B cell (primary cell): ENCODE results near the gene PXDC1. TPM values are rescaled to one million over a fixed set of nuclear protein-coding genes. Genes with fewer than 3 reads are reported as not detected.

Source experiments
- ATAC-seq: fragments of 200-7000 bp; cut with Tn5 transposase; one replicate; pipeline ENCODE4 v1.10.0; 2021; ENCODE audit warnings: low read depth, mild to moderate bottlenecking, moderate number of reproducible peaks, moderate library complexity
- CTCF ChIA-PET: fragments of 350-600 bp; sonication (Branson Sonifier 250); formaldehyde crosslinking; loops from one replicate; lab custom pipeline; 2021; ENCODE audit warnings: antibody characterized with exemption, inconsistent platforms; lab: Charles Lee
- POLR2A ChIA-PET: fragments of 350-600 bp; sonication (Branson Sonifier 250); formaldehyde crosslinking; loops from one replicate; lab custom pipeline; 2021; ENCODE audit warnings: antibody characterized with exemption; lab: Charles Lee
- DNase-seq: peaks from one replicate; pipeline ENCODE4 v3.0.0; 2013
- H2AFZ ChIP-seq: 2 replicates; pipeline ENCODE4 v1.6.1; 2012; ENCODE audit warnings: mild to moderate bottlenecking, low read depth, low read length; ENCODE audit not compliant: insufficient read depth, poor library complexity, severe bottlenecking
- H3K27ac ChIP-seq, 2 donors: 1 replicate in 1 of 2; 2 replicates in 1 of 2; pipeline ENCODE4 v1.5.1; 2012 to 2013; ENCODE audit warnings: low read length in 2 of 2, mild to moderate bottlenecking in 2 of 2, moderate library complexity in 1 of 2
- H3K27me3 ChIP-seq, 4 experiments: fragments of 200-600 bp in 1 of 4; sonication (generic) in 1 of 4; replicated peaks in 1 of 4; 1 replicate in 2 of 4; 2 replicates in 2 of 4; pipeline versions ENCODE4 v1.6.1 to v1.7.0; 2013 to 2016; ENCODE audit warnings: low read length in 3 of 4, mild to moderate bottlenecking in 2 of 4, mixed read lengths in 1 of 4, moderate library complexity in 1 of 4; ENCODE audit not compliant: insufficient read depth in 4 of 4, control insufficient read depth in 3 of 4; ENCODE audit errors: control extremely low read depth in 1 of 4
- H3K36me3 ChIP-seq, 2 experiments: replicated peaks in 1 of 2; 1 replicate in 1 of 2; 2 replicates in 1 of 2; pipeline versions ENCODE4 v1.6.1 to v1.7.1; 2013; ENCODE audit warnings: low read length in 1 of 2; ENCODE audit not compliant: insufficient read depth in 2 of 2, control insufficient read depth in 1 of 2; ENCODE audit errors: control extremely low read depth in 1 of 2, extremely low read depth in 1 of 2
- H3K4me1 ChIP-seq, 2 donors: fragments of 200-600 bp in 1 of 2; sonication (generic) in 1 of 2; 1 replicate in 1 of 2; 2 replicates in 1 of 2; pipeline versions ENCODE4 v1.5.1 to v1.6.1; 2013 to 2017; ENCODE audit warnings: low read length in 2 of 2; ENCODE audit not compliant: control insufficient read depth in 2 of 2, insufficient read depth in 2 of 2
- H3K4me2 ChIP-seq: replicated peaks from 2 replicates; pipeline ENCODE3; 2012; ENCODE audit warnings: mild to moderate bottlenecking, low read depth, low read length; ENCODE audit not compliant: poor library complexity, severe bottlenecking
- H3K4me3 ChIP-seq, 5 experiments: fragments of 200-600 bp in 1 of 5; sonication (generic) in 1 of 5; 1 replicate in 3 of 5; 2 replicates in 2 of 5; pipeline versions ENCODE4 v1.5.1 to v1.7.0; 2011 to 2016; ENCODE audit warnings: low read length in 4 of 5, mild to moderate bottlenecking in 4 of 5, low read depth in 2 of 5, control low read depth in 1 of 5, moderate library complexity in 1 of 5; ENCODE audit not compliant: insufficient read depth in 1 of 5; ENCODE audit errors: control extremely low read depth in 1 of 5, extremely low read depth in 1 of 5
- H3K79me2 ChIP-seq: fragments of 200-600 bp; sonication (generic); one replicate; pipeline ENCODE4 v1.6.0; 2016; ENCODE audit warnings: low read length; ENCODE audit not compliant: control insufficient read depth, insufficient read depth
- H3K9ac ChIP-seq: fragments of 200-600 bp; sonication (generic); 2 replicates; pipeline ENCODE4 v1.6.1; 2017; ENCODE audit warnings: mild to moderate bottlenecking, low read length, moderate library complexity
- H3K9me3 ChIP-seq, 3 donors: one replicate each; pipeline versions ENCODE4 v1.6.1 to v1.7.1; 2013; ENCODE audit warnings: low read length in 2 of 3; ENCODE audit not compliant: control insufficient read depth in 2 of 3, insufficient read depth in 1 of 3; ENCODE audit errors: control extremely low read depth in 1 of 3
- H4K20me1 ChIP-seq: 2 replicates; pipeline ENCODE4 v1.6.0; 2012; ENCODE audit warnings: mild to moderate bottlenecking, low read length; ENCODE audit not compliant: insufficient read depth, control insufficient read depth, poor library complexity, severe bottlenecking
- H3K27ac Mint-ChIP-seq: one replicate; pipeline ENCODE4 v1.8.0; 2021; ENCODE audit warnings: mixed read lengths
- H3K27me3 Mint-ChIP-seq: one replicate; pipeline ENCODE4 v1.8.0; 2021; ENCODE audit warnings: mixed read lengths
- H3K4me1 Mint-ChIP-seq: one replicate; pipeline ENCODE4 v1.8.0; 2021; ENCODE audit warnings: mixed read lengths
- H3K4me3 Mint-ChIP-seq: one replicate; pipeline ENCODE4 v1.8.0; 2021; ENCODE audit warnings: mixed read lengths
- H3K9me3 Mint-ChIP-seq: one replicate; pipeline ENCODE4 v1.8.0; 2022; ENCODE audit warnings: mixed read lengths; ENCODE audit not compliant: insufficient read depth
- EZH2 ChIP-seq: IDR thresholded peaks from 2 replicates; pipeline ENCODE4 v1.6.1; 2012; ENCODE audit warnings: borderline replicate concordance, low read depth, mild to moderate bottlenecking, moderate library complexity, low read length; ENCODE audit not compliant: insufficient read depth, poor library complexity, severe bottlenecking
- WGBS: methylation state at CpG from one replicate; pipeline ENCODE4 v1.1.5; 2013; ENCODE audit warnings: missing lambda C conversion rate; ENCODE audit not compliant: insufficient coverage; 5-methylcytosine and 5-hydroxymethylcytosine counted together
- intact Hi-C: fragments of 100-400 bp; cut with micrococcal nuclease; formaldehyde crosslinking; loops from one replicate; pipeline ENCODE4 v1.10.0; 2022
- polyA plus RNA-seq: library from polyadenylated mRNA; depleted of rRNA; stranded (reverse); fragments of >200 nt; gene quantifications from 2 replicates; pipeline ENCODE4 v1.2.3, GENCODE V29; 2012
- total RNA-seq, 2 donors: library from RNA; stranded (reverse); fragments of 120-200 nt in 1 of 2; gene quantifications; 1 replicate in 1 of 2; 2 replicates in 1 of 2; pipeline versions ENCODE4 v1.2.3 to v1.2.4, GENCODE V29; 2013 to 2022
- TF ChIP-seq, protein P1 (sequence below): fragments of 200-600 bp; IDR thresholded peaks from one replicate; pipeline ENCODE4 v1.8.0; 2022; ENCODE audit warnings: antibody characterized with exemption, mild to moderate bottlenecking

The PXDC1 gene
- total and polyA plus RNA-seq, 2 donors (not counting 1 experiment from before 2014, with no cell fraction given): 4.7 to 18.9 TPM

DNA sequence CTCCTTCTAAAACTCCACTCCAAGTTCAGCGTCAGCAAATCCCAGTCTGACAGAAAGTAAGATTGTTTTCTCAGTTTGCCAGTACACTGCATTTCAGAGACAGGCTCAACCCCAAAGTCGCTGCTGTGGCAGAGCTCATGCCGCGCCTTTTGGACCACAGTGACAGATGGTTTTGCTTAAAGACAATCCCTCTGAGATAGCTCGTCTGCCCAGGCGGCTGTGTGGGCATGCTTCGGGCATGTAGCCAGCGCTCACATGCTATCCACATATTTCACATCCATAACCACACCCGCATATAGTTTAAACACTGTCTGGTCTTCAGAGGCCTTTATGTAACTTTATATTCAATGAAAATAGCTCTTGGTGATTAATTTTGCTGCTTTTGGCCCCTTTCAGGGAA, 14.7 kb upstream of the PXDC1 start:
- intact Hi-C loops: loop anchor here (5.0 kb wide), 1 partner anchor 81 kb away; the partner anchor contains the start of gene FAM50B
- Histone ChIP-seq H3K27me3 (no peaks in the 10 kb centered on the region), H4K20me1 (no peaks in the 10 kb centered on the region), H3K9me3 (peaks cover 0 to 4% (median 0%) of the 10 kb centered on the region in 3 donors), H3K79me2 (no peaks in the 10 kb centered on the region), H3K4me3 (no peak overlapping the region), H3K4me2 (no peak overlapping the region), H3K27ac (no peak overlapping the region), H3K9ac (no peak overlapping the region), H3K4me1 (peaks cover 28 to 51% of the 10 kb centered on the region in 2 donors), H2AFZ (no peak overlapping the region), H3K36me3 (no peaks in the 10 kb centered on the region)
- ChIA-PET CTCF (interaction anchor here (1.6 kb wide), 1 partner anchor 10 kb away, joined by 4 read pairs; no protein-coding TSS in a partner anchor), POLR2A (no interaction called here)
- Mint-ChIP-seq H3K27ac (no peak overlapping the region), H3K4me3 (no peak overlapping the region), H3K9me3 (no peaks in the 10 kb centered on the region), H3K27me3 (no peaks in the 10 kb centered on the region), H3K4me1 (peaks cover 54% of the 10 kb centered on the region)
- DNase-seq (no peak), ATAC-seq (no peak)
- TF ChIP-seq EZH2: no peak
- TF ChIP-seq, protein P1, sequence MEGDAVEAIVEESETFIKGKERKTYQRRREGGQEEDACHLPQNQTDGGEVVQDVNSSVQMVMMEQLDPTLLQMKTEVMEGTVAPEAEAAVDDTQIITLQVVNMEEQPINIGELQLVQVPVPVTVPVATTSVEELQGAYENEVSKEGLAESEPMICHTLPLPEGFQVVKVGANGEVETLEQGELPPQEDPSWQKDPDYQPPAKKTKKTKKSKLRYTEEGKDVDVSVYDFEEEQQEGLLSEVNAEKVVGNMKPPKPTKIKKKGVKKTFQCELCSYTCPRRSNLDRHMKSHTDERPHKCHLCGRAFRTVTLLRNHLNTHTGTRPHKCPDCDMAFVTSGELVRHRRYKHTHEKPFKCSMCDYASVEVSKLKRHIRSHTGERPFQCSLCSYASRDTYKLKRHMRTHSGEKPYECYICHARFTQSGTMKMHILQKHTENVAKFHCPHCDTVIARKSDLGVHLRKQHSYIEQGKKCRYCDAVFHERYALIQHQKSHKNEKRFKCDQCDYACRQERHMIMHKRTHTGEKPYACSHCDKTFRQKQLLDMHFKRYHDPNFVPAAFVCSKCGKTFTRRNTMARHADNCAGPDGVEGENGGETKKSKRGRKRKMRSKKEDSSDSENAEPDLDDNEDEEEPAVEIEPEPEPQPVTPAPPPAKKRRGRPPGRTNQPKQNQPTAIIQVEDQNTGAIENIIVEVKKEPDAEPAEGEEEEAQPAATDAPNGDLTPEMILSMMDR: no peak
- WGBS: 100% methylated on average over 6 of the region's 9 CpGs

DNA sequence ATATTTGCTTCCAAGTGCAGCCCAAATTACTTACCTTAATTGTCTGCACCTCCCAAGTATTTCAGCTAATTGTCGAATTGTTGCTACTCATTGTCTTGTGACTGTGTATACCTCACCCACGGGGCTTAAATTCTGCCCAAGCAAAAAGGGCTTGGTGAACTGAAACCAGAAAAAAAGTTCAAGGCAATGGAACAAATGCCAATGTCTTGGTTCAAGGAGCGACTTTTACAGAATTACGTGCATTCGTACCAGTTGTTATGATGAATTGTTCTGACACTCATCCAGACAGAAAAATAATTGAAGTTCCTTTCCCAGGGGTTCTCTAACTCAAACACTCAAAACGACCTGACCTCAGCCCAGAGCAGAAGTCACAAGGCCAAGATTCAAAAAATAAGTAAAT, 13.9 kb upstream of the PXDC1 start:
- H3K4me1 Mint-ChIP-seq: peaks cover 50% of the 10 kb centered on the region
- Histone ChIP-seq H3K4me2 (peak overlapping the region; percentile 2), H3K36me3 (no peaks in the 10 kb centered on the region), H3K9me3 (peaks cover 0 to 4% (median 0%) of the 10 kb centered on the region in 3 donors), H4K20me1 (no peaks in the 10 kb centered on the region), H3K4me3 (no peak overlapping the region), H3K4me1 (peaks cover 27 to 48% of the 10 kb centered on the region in 2 donors), H3K27ac (no peak overlapping the region), H2AFZ (no peak overlapping the region), H3K27me3 (no peaks in the 10 kb centered on the region), H3K9ac (no peak overlapping the region), H3K79me2 (no peaks in the 10 kb centered on the region)
- intact Hi-C loops: loop anchor here (2.0 to 5.0 kb wide), 2 partner anchors 19 to 82 kb away; partner anchors contain the start of gene FAM50B
- POLR2A ChIA-PET: no interaction called here
- peak overlapping the region; percentile 68 for H3K27ac Mint-ChIP-seq
- TF ChIP-seq, protein P1: no peak
- TF ChIP-seq EZH2: no peak
- WGBS: 0% methylated on average over 1 of the region's 6 CpGs
- CTCF ChIA-PET: interaction anchor here (0.6 to 1.6 kb wide), 2 partner anchors 9 to 19 kb away, joined by 3 to 4 read pairs; no protein-coding TSS in a partner anchor
- DNase-seq (no peak), ATAC-seq (peak; percentile 32)
- H3K9me3 Mint-ChIP-seq: no peaks in the 10 kb centered on the region
- H3K4me3 Mint-ChIP-seq: peak overlapping the region; percentile 54
- no peaks in the 10 kb centered on the region for H3K27me3 Mint-ChIP-seq
